ENCODE results near the gene DESI1.

GRCh38 chr22:41587347-41587723 lies 33.5 kb downstream of the DESI1 start:
- no peak for TF ChIP-seq CTCF (IDR thresholded peaks at IDR 0.05)
- no peak for TF ChIP-seq POLR2A (IDR thresholded peaks at IDR 0.05)
